ENCODE measurements around the gene PRKAR2B.
"Not testable (repeated sequence)": the region's sequence is repeated elsewhere in the genome, so short reads cannot be mapped to it uniquely, and the experiment has no call there.

PRKAR2B gene

GRCh38 chr7:107148721-107149120 lies 104.2 kb downstream of the PRKAR2B start:
- TF ChIP-seq POU2F2 (IDR thresholded peaks at IDR 0.05; ENCODE audit: low read depth, low read length) (no peak), SPI1 (IDR thresholded peaks at IDR 0.05; ENCODE audit: low read depth, low read length) (no peak), POLR2A (IDR thresholded peaks at IDR 0.05; ENCODE audit: low read depth, low read length) (no peak), TAF1 (IDR thresholded peaks at IDR 0.05; ENCODE audit: low read depth, low read length) (no peak), PAX5 (IDR thresholded peaks at IDR 0.05; ENCODE audit: insufficient read depth, low read length, severe bottlenecking) (no peak), POLR2AphosphoS5 (IDR thresholded peaks at IDR 0.05; ENCODE audit: low read depth, low read length) (no peak)
- DNase-seq (ENCODE audit: insufficient read length, low spot score): no peak
- FAIRE-seq: no peak

GRCh38 chr7:107149863-107150262 lies 105.4 kb downstream of the PRKAR2B start:
- DNase-seq (ENCODE audit: insufficient read length, low spot score): no peak
- TF ChIP-seq POLR2AphosphoS5 (IDR thresholded peaks at IDR 0.05; ENCODE audit: low read depth, low read length) (no peak), PAX5 (IDR thresholded peaks at IDR 0.05; ENCODE audit: insufficient read depth, low read length, severe bottlenecking) (no peak), TAF1 (IDR thresholded peaks at IDR 0.05; ENCODE audit: low read depth, low read length) (no peak), POLR2A (IDR thresholded peaks at IDR 0.05; ENCODE audit: low read depth, low read length) (no peak), SPI1 (IDR thresholded peaks at IDR 0.05; ENCODE audit: low read depth, low read length) (no peak), POU2F2 (IDR thresholded peaks at IDR 0.05; ENCODE audit: low read depth, low read length) (no peak)
- FAIRE-seq: no peak

- DNase-seq (ENCODE audit: insufficient read length, low spot score) (no peak), FAIRE-seq (no peak)
Observed at GRCh38 chr7:107150375-107151073, 106.0 kb downstream of the PRKAR2B start.

GRCh38 chr7:107151538-107151937 lies 107.0 kb downstream of the PRKAR2B start:
- DNase-seq (ENCODE audit: insufficient read length, low spot score): no peak
- no peak for FAIRE-seq

More at GRCh38 chr7:107150375-107151073, 106.0 kb downstream of the PRKAR2B start:
- TF ChIP-seq SPI1 (IDR thresholded peaks at IDR 0.05; ENCODE audit: low read depth, low read length) (no peak), PAX5 (IDR thresholded peaks at IDR 0.05; ENCODE audit: insufficient read depth, low read length, severe bottlenecking) (no peak), POU2F2 (IDR thresholded peaks at IDR 0.05; ENCODE audit: low read depth, low read length) (no peak), POLR2A (IDR thresholded peaks at IDR 0.05; ENCODE audit: low read depth, low read length) (no peak)

GRCh38 chr7:107152011-107152410 lies 107.5 kb downstream of the PRKAR2B start:
- no peak for DNase-seq (ENCODE audit: insufficient read length, low spot score)
- FAIRE-seq: no peak
- TF ChIP-seq PAX5 (IDR thresholded peaks at IDR 0.05; ENCODE audit: insufficient read depth, low read length, severe bottlenecking) (no peak), POLR2A (IDR thresholded peaks at IDR 0.05; ENCODE audit: low read depth, low read length) (no peak), POU2F2 (IDR thresholded peaks at IDR 0.05; ENCODE audit: low read depth, low read length) (no peak), POLR2AphosphoS5 (IDR thresholded peaks at IDR 0.05; ENCODE audit: low read depth, low read length) (no peak), SPI1 (IDR thresholded peaks at IDR 0.05; ENCODE audit: low read depth, low read length) (no peak), TAF1 (IDR thresholded peaks at IDR 0.05; ENCODE audit: low read depth, low read length) (no peak)

More at GRCh38 chr7:107151538-107151937, 107.0 kb downstream of the PRKAR2B start:
- no peak for TF ChIP-seq SPI1 (IDR thresholded peaks at IDR 0.05; ENCODE audit: low read depth, low read length)
- TF ChIP-seq POU2F2 (IDR thresholded peaks at IDR 0.05; ENCODE audit: low read depth, low read length): no peak
- TF ChIP-seq POLR2AphosphoS5 (IDR thresholded peaks at IDR 0.05; ENCODE audit: low read depth, low read length): no peak
- no peak for TF ChIP-seq TAF1 (IDR thresholded peaks at IDR 0.05; ENCODE audit: low read depth, low read length)
- TF ChIP-seq POLR2A (IDR thresholded peaks at IDR 0.05; ENCODE audit: low read depth, low read length): no peak
- no peak for TF ChIP-seq PAX5 (IDR thresholded peaks at IDR 0.05; ENCODE audit: insufficient read depth, low read length, severe bottlenecking)

GRCh38 chr7:107154826-107155225 lies 110.3 kb downstream of the PRKAR2B start:
- DNase-seq (ENCODE audit: insufficient read length, low spot score) (no peak), FAIRE-seq (no peak)
- TF ChIP-seq PAX5 (IDR thresholded peaks at IDR 0.05; ENCODE audit: insufficient read depth, low read length, severe bottlenecking) (no peak), TAF1 (IDR thresholded peaks at IDR 0.05; ENCODE audit: low read depth, low read length) (no peak), POLR2AphosphoS5 (IDR thresholded peaks at IDR 0.05; ENCODE audit: low read depth, low read length) (no peak), SPI1 (IDR thresholded peaks at IDR 0.05; ENCODE audit: low read depth, low read length) (no peak), POU2F2 (IDR thresholded peaks at IDR 0.05; ENCODE audit: low read depth, low read length) (no peak), POLR2A (IDR thresholded peaks at IDR 0.05; ENCODE audit: low read depth, low read length) (no peak)

- not testable (repeated sequence) for FAIRE-seq; DNase-seq (ENCODE audit: insufficient read length, low spot score)
Observed at GRCh38 chr7:107155726-107156125, 111.2 kb downstream of the PRKAR2B start.

- DNase-seq (ENCODE audit: insufficient read length, low spot score): no peak
- no peak for TF ChIP-seq POLR2AphosphoS5 (IDR thresholded peaks at IDR 0.05; ENCODE audit: low read depth, low read length)
- TF ChIP-seq PAX5 (IDR thresholded peaks at IDR 0.05; ENCODE audit: insufficient read depth, low read length, severe bottlenecking): no peak
- TF ChIP-seq POLR2A (IDR thresholded peaks at IDR 0.05; ENCODE audit: low read depth, low read length): no peak
- no peak for TF ChIP-seq TAF1 (IDR thresholded peaks at IDR 0.05; ENCODE audit: low read depth, low read length)
- no peak for TF ChIP-seq SPI1 (IDR thresholded peaks at IDR 0.05; ENCODE audit: low read depth, low read length)
- no peak for FAIRE-seq
Observed at GRCh38 chr7:107157091-107157490, 112.6 kb downstream of the PRKAR2B start.

- TF ChIP-seq PAX5 (IDR thresholded peaks at IDR 0.05; ENCODE audit: insufficient read depth, low read length, severe bottlenecking): no peak
- TF ChIP-seq SPI1 (IDR thresholded peaks at IDR 0.05; ENCODE audit: low read depth, low read length): no peak
- TF ChIP-seq POLR2AphosphoS5 (IDR thresholded peaks at IDR 0.05; ENCODE audit: low read depth, low read length): no peak
- TF ChIP-seq TAF1 (IDR thresholded peaks at IDR 0.05; ENCODE audit: low read depth, low read length): no peak
- no peak for TF ChIP-seq POU2F2 (IDR thresholded peaks at IDR 0.05; ENCODE audit: low read depth, low read length)
- TF ChIP-seq POLR2A (IDR thresholded peaks at IDR 0.05; ENCODE audit: low read depth, low read length): no peak
- DNase-seq (ENCODE audit: insufficient read length, low spot score) (no peak), FAIRE-seq (no peak)
Observed at GRCh38 chr7:107158028-107158427, 113.5 kb downstream of the PRKAR2B start.

GRCh38 chr7:107160389-107160788 lies 115.9 kb downstream of the PRKAR2B start:
- FAIRE-seq: no peak
- no peak for DNase-seq (ENCODE audit: insufficient read length, low spot score)
- TF ChIP-seq POLR2AphosphoS5 (IDR thresholded peaks at IDR 0.05; ENCODE audit: low read depth, low read length) (no peak), PAX5 (IDR thresholded peaks at IDR 0.05; ENCODE audit: insufficient read depth, low read length, severe bottlenecking) (no peak), SPI1 (IDR thresholded peaks at IDR 0.05; ENCODE audit: low read depth, low read length) (no peak), POU2F2 (IDR thresholded peaks at IDR 0.05; ENCODE audit: low read depth, low read length) (no peak), POLR2A (IDR thresholded peaks at IDR 0.05; ENCODE audit: low read depth, low read length) (no peak), TAF1 (IDR thresholded peaks at IDR 0.05; ENCODE audit: low read depth, low read length) (no peak)

All from GM12891 (cell line).